ENCODE results near the gene KRT6B.
"Not testable (repeated sequence)": the region's sequence is repeated elsewhere in the genome, so short reads cannot be mapped to it uniquely, and the experiment has no call there.

Gene KRT6B

DNA sequence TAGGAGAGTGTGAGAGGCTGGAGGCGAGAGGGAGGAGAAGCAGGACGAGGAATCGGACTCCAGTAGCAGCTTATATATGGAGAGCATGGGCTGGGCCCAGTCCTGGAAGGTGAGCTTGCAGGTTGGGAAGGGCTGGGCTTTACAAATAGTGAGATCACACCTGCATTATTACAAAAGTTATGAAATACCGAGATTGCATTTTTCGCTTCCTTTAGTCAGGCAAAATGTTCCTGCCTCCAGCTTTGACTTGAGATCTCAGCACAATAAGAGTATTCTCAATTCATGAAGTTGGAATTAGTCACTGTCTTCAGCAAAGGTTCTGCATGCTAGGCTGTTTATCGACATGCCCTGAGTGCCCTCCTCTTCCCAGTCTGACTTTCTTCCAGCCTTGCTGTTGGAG lies at the start of gene KRT6B:
Gene KRT6B (minus strand): TSS at position 46 of the 400 bp plus-strand sequence. CDS start 68 bp downstream, outside the sequence.
- no peak for DNase-seq (ENCODE audit: low spot score)

DNA sequence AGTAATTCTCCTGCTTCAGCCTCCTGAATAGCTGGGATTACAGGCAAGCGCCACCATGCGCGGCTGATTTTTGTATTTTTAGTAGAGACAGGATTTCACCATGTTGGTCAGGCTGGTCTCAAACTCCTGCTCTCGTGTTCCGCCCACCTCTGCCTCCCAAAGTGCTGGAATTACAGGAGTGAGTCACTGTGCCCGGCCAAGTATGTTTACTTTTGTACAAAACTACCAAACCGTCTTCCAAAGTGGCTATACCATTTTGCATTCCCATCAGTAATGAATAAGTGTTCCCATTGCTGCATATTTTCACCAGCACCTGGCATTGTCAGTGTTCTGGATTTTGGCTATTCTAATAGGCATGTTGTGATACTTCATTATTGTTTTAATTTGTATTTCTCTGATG lies 49.5 kb upstream of the KRT6B start:
- no peak for DNase-seq (ENCODE audit: low spot score)

DNA sequence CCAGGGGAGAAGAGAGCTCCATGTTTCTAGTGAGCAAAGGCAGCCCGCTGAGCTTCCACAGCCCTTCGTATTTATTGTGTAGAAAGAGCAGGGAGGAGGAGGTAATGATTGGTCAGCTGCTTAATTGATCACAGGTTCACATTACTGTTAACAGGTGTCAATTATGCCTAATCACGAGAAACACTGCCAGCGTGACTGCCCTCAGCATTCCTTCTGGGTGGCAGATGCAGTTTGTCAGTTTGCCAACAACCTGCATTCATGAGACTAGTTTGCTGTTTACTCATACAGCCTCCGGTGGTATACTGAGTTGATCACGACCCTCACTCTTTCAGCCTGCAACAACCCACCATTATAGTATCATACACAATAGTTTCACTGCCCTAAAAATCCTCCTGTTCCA lies 48.6 kb upstream of the KRT6B start:
- DNase-seq (ENCODE audit: low spot score), result not testable (repeated sequence)

DNA sequence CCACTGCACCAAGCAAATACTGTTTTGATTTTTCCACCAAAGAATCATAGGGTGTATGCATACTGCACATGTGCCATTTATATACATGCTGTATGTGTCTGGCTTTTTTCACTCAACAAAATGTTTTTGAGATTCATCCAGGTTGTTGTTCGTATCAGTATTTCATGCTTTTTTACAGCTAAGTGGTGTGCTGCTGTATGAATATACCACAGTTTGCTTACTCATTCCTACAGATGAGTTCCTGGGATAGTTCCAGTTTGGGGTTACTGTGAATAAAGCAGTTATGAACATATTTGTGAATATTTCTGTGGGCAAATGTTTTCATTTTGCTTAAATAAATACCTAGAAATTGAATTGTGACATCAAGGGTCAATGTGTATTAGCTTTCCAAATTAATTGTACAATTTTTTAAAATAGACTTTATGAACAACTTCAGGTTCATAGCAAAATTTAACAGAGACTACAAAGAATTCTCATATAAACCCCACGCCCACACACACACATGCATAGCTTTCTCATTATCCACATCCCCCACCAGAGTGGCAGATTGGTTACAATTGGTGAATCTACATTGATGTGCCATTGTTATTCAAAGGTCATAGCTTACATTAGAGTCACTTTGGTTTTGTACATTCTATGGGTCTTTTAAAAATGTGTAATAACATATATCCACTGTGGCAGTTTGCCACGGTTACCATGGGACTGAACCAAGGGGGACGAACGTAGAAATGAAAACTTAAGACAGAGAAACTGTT lies 48.0 kb upstream of the KRT6B start:
- no peak for DNase-seq (ENCODE audit: low spot score)

DNA sequence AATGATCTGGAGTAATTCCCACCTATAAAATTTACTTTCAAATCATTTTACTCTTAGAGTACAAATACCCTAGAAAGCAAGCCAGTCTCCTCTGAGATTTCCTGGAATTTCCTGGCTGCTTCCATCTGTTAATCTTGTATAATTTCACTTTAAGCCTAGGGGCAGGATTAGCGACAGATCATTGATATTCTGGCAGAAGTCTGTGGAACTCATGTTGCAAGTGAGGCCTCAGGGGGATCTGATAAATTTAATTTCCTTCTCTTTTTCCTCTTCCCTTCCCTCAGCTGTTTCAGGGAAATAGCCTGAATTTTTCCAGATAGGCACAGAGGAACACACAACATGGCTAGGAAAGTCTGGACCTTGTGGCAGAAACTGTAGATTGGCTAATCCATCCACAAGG lies 47.0 kb upstream of the KRT6B start:
- no peak for DNase-seq (ENCODE audit: low spot score)

DNA sequence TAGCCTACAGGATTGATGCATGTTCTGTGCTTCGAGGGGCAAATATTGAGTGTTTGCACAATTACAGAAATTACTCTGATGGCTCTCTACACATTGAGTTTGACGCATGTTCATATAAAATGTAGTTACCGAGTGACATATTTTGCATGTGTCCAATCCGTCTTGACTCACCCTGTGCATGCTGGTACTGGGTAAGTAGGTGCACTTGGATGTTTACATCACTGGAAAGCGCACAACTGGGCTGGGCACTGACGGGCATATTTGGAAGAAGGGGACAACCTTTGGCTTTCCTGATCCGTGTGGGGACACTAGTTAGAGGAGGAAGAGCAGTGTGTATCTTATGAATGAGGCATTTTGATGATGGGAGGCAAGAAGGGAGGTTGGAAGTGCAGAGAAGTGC lies 46.0 kb upstream of the KRT6B start:
- no peak for DNase-seq (ENCODE audit: low spot score)

DNA sequence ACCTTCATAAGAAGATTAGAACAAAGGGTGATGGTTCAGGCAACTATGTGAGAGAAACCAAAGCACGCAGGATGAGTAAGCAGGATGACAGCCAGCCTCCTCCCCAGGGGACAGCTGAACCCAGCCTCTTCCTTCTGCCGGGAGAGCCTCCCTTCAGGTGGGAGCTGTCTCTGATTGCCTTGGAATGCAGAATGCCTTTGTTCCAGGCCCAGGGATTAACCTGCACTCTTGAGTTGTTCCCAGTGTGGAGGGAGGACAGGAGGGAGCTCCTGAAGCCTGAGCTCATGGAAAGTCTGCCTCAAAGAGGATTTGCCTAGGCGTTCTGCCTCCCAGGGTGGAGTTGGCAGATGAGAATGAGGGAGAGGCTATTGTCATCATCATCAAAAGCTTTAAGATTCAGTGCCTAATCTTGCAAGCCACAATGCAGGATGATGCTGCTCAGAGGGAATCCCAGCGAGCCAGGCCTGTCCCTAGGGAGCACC lies 44.7 kb upstream of the KRT6B start:
- no peak for DNase-seq (ENCODE audit: low spot score)

DNA sequence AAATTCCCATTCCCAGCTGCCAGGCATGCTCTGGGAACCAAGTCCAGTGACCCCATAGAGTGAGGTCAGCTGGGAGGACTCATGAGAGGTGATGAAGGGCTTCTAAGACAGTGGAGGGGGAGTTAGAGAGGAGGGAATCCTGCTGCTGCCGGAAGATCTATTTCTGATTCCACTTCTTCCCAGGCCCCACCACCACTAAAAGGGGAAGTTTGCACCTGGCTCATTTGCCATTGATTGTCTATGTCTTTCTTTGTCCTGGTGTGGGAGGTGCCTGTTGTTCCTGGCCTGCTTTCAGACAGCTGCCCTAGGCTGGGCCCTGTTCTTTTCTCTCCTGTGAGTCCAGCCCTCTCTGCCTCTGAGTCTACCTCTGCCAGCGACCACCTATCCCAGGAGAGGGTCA lies 44.1 kb upstream of the KRT6B start:
- no peak for DNase-seq (ENCODE audit: low spot score)

DNA sequence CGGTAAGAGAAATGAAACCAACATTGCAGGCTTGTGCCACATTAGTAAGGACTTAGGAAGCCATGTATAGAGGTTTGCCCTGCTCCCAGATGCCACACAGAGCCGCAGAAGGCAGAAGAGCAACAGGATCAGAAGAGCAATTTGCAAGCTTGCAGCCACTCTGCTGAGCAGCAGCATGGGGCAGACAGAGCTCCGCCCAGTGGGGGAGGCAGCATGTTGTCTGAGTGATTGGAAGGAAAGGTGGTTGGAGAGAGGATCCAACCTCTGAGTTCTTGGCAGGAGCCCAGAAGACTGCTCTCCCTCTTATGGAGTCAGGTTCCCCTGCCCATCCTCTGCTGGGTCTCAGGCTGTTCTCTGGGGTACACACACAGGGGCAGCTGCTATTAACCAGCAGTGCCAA lies 43.4 kb upstream of the KRT6B start:
- no peak for DNase-seq (ENCODE audit: low spot score)

DNA sequence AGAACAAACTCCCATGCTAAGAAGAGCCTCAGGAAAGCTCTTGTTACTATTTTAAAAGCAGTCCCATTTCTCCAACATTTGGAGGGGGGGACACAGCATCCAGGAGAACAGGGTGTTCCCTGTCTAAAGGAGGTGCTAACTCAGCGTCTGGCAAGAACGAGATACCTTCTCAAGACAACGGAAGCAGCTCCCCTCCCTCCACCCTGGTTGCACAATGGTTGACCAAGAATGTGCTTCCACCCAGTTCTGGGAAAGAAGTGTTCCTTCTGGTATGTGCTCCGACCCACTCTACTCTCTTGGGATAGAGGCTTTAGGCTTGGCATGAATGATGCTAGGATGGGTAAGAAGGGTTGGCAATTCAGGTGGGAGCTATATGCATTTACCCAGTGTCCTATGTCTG lies 42.6 kb upstream of the KRT6B start:
- DNase-seq (ENCODE audit: low spot score), result no peak

DNA sequence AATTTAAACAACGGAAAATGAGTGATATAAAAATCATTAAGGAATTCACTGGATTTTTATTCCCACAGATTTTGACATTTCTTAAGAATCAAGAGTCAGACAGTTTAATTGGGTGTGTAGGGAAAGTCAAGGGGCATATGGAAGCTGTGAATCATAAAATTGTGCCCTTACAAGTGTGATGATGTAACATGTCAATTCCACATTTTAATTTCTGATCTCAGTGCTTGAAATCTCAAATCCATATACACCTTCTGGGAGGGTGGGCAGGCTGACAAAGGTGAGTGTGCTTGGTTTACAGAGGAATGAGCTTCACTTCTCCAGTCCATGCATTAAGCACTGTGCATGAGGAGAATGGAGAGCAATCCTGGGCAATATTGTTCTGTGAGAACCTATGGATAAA lies 42.2 kb upstream of the KRT6B start:
- no peak for DNase-seq (ENCODE audit: low spot score)

DNA sequence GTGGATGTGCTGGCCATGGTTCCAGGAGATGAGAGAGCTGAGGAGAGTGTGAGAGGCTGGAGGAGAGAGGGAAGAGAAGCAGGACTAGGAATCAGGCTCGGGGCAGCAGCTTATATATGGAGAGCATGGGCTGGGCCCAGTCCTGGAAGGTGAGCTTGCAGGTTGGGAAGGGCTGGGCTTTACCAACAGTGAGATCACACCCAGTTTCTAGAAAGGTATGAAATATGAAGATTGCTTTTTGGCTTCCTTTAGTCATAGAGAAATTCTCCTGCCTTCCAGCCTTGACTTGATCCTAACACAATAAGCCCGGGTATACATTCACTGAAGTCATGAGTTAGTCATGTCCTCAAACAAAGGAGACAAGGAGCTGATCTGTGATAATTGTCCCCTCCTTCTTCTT lies 41.2 kb upstream of the KRT6B start, which contains the start of gene KRT6A:
Gene KRT6A (minus strand): TSS at position 86 of the 400 bp plus-strand sequence. CDS start 69 bp downstream, at position 17.
- no peak for DNase-seq (ENCODE audit: low spot score)

DNA sequence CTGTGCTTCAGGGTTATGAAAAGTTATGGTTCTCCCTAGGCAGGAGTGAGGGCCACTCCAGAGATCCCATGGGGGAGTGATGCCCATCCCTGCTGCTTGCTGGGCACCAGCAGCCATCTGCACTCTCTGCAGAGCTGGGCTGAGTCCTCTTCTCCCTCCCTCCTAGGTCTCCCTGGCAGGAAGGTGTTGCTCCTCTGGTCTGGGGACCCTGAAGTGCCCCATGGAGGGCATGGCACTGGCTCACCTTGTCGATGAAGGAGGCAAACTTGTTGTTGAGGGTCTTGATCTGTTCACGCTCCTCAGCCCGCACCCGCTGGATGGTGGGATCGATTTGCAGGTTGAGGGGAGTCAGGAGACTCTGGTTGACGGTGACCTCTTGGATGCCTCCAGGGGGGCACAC lies 40.5 kb upstream of the KRT6B start:
- not testable (repeated sequence) for DNase-seq (ENCODE audit: low spot score)

DNA sequence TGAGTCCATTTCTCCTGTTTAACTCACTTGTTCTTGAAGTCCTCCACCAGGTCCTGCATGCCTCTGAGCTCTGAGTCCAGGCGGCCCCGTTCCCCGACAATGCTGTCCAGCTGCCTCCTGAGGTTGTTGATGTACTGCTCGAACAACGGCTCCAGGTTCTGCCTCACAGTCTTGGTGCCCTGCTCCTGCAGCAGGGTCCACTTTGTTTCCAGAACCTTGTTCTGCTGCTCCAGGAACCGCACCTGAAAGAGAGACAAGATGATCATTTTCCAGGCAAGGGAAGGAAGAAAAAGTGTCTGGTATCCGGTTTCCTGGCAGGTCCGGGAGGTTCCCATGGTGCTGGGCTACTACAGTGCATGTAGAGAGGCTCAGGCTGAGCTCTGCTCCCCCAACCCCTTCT lies 39.5 kb upstream of the KRT6B start:
- not testable (repeated sequence) for DNase-seq (ENCODE audit: low spot score)

DNA sequence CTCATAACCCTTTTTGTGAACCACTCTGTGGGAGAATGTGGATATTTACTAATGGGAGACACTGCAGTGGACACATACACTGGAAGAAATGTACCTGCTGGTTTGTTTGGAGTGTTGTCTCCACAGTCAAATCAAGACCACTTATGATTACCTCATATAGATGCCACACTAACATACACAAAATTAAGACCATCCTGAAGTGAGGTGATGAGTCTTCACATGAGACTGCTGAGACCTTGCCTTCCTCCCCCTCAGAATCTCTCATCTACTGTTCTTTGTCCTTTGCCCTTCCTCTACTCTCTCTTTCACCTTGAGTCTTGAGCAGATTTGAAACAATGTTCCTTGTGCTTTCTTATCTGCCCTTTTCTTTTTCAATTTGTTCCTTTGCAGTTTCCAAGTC lies 36.8 kb upstream of the KRT6B start:
- no peak for DNase-seq (ENCODE audit: low spot score)

DNA sequence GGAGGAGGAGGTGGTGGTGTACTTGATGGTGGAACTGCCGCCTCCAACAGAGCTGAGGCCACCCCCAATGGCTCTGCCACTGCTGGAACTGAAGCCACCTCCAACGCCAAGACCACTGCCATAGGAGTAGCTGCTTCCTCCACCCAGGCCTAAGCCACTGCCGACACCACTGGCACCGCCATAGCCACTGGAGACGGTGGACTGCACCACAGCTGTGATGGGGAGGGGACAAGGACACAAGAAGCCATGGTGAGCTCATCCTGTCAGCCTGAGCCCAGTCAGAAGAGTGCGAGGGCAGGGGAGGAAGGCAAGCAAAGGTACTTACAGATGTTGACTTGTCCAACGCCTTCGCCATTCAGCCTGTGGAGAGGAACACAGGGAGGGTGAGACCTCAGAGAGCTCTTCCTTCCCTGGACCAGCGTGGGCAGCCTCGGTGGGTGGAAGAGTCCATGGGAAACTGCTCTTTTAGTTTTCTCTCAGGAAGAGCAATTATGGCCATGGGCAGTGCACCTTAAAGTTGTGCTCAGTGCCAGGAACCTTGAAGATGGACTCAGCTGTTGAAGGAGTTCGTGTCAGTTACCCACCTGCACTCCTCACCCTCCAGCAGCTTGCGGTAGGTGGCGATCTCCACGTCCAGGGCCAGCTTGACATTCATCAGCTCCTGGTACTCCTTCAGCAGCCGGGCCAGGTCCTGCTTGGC lies 35.9 kb upstream of the KRT6B start:
- DNase-seq (ENCODE audit: low spot score), result not testable (repeated sequence)

DNA sequence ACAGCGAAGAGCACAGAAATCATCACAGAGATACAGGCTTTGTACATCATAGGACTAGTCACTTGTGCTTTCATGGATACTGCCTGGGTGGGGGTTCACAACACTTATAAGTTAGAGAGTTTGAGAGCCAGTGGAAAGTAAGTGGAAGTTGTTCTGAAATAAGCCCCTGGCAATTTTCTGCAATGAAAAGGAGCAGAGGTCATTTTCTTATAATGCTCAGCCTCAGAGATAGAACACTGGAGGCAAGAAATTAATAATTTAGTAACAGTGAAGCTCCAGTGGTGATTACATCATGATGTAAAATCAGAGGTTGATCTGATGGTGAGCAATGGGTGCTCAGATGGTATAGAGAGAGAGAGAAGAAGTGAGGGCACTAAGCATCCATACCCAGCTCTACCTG lies 35.3 kb upstream of the KRT6B start:
- DNase-seq (ENCODE audit: low spot score), result no peak

DNA sequence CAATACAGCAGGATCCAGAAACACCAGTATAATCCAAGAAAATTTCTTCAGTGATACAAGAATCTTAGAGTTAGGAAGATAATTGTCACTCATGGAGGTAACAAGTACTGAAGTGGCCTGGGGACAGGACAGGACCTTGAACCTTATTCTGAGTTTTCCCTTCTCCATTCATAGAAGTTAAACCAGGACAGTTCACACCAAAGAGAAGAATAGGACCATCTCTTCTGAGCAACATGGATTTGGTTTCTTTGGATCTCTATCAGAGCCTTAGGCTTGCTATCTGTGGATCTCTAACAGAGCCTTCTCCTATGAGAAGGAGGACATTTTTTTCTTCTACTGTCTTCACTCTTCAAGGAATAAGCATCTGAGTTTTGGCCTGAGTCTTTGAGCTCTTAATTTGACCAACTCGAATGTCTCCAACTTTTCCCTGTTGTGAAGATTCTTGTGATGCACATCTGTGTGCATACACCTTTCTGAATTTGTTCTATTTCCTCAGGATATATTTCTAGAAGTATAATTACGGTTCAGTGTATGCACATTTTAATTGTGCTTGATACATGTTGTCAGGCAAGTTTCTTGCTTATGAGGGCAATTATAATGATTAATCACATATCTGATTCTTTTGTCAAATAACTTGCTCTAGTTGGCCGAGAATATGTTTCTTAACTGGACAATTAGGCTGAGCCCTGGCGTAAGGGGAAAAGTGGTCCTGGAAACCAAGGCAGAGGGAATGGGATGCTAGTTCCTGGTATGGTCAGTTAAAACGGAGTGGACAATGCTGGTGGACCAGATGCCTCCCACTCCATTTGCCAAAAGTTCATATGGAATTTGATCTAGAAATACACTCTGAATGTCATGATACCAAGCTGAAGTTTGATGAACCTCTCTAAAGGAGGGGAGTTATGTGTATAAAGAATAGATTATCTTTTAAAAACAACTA lies 34.5 kb upstream of the KRT6B start:
- no peak for DNase-seq (ENCODE audit: low spot score)

DNA sequence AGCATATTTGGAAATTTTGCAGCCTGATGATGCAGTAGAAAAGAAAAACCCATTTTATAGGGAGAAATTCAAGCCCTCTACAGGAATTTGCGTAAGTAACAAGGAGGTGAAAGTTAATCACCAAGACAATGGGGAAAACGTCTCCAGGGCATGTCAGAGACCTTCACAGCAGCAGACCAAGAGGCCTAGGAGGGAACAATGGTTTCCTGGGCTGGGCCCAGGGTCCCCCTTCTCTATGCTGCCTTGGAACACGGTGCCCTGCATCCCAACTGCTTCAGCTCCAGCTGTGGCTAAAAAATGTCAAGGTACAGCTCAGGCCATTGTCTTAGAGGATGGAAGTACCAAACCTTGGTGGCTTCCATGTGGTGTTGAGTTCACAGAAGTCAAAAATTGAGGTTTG lies 28.1 kb upstream of the KRT6B start:
- no peak for DNase-seq (ENCODE audit: low spot score)

DNA sequence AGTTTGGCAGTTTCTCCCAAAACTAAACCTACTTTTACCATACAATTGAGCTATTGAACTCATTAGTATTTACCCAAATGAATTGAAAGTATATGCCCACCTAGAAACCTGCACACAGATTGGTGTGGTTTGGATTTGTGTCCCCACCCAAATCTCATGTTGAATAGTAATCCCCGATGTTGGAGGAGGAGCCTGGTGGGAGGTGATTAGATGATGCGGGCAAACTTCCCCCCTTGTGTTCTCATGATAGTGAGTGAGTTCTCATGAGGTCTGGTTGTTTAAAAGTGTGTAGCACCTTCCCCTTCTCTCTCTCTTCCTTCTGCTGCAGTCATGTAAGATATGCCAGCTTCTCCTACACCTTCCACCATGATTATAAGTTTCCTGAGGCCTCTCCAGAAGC lies 25.7 kb upstream of the KRT6B start:
- no peak for DNase-seq (ENCODE audit: low spot score)

DNA sequence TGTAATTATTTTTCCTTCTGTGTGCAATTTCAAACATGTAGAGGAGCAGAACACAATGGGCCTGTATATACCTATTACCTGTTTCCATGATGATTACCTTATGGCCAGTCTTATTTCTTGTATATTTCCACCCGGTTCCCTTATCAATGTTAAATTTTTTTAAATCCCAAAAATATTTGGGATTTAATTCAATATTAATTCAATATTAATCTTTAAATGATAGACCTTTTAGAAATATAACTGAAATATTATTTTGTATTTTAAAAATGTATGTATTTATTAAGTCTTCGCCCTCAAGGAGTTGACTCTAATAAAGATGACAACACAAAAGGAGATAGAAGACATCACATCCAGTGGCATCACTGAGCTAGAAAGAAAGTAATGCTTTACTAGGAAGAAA lies 22.3 kb upstream of the KRT6B start:
- DNase-seq (ENCODE audit: low spot score), result no peak

DNA sequence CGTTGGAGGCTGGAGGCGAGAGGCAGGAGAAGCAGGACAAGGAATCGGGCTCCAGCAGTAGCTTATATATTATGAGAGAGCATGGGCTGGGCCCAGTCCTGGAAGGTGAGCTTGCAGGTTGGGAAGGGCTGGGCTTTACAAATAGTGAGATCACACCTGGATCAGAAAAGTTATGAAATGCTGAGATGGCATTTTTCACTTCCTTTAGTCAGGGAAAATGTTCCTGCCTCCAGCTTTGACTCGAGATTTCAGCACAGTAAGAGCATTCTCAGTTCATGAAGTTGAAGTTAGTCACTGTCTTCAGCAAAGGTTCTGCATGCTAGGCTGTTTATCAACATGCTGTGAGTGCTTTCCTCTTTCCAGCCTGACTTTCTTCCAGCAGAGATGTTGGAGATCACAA lies 21.8 kb upstream of the KRT6B start, which contains the start of gene KRT6C:
Gene KRT6C (minus strand): TSS at position 38 of the 400 bp plus-strand sequence. CDS start 68 bp downstream, outside the sequence.
- DNase-seq (ENCODE audit: low spot score), result no peak
